Measurements from ENCODE around the gene PDLIM1. TPM values are rescaled to one million over a fixed set of nuclear protein-coding genes. Genes with fewer than 3 reads are reported as not detected.

PDLIM1 gene
- total and polyA plus RNA-seq, 9 of the 15 experiments (the other 6 are each of a cell fraction or from before 2014, with no cell fraction given), result 19.8 to 164 (median 39.1) TPM

GRCh38 chr10:95297402-95297801 is 6.6 kb upstream of the PDLIM1 start (continued):
- TF ChIP-seq BHLHE40 (IDR thresholded peaks at IDR 0.05; ENCODE audit: low read length) (no peak), CTCFL (IDR thresholded peaks at IDR 0.05; ENCODE audit: borderline replicate concordance, insufficient read depth, low read depth, low read length, poor library complexity, severe bottlenecking) (no peak), HNRNPH1 (optimal IDR thresholded peaks at IDR 0.05; ENCODE audit: low read depth, low read length) (no peak), BCL6 (CRISPR knock-in tag; IDR thresholded peaks at IDR 0.05) (no peak), CHD2 (IDR thresholded peaks at IDR 0.05; ENCODE audit: low read depth, low read length) (no peak), SMAD1 (IDR thresholded peaks at IDR 0.05; ENCODE audit: low read depth, low read length, partially characterized antibody) (no peak), ZC3H8 (IDR thresholded peaks at IDR 0.05) (no peak), ZBTB1 (CRISPR knock-in tag; IDR thresholded peaks at IDR 0.05; ENCODE audit: borderline replicate concordance, low read depth) (no peak), GMEB1 (CRISPR knock-in tag; IDR thresholded peaks at IDR 0.05) (no peak), MXI1 (IDR thresholded peaks at IDR 0.05; ENCODE audit: low read depth, low read length) (peak; percentile 47; the same call in 1 of the 2 replicates), BCOR (IDR thresholded peaks at IDR 0.05) (no peak), ZFX (CRISPR knock-in tag; IDR thresholded peaks at IDR 0.05) (no peak), RFX1 (IDR thresholded peaks at IDR 0.05) (peak; percentile 94), NCOA1 (IDR thresholded peaks at IDR 0.05; ENCODE audit: low read depth) (no peak), MTA1 (IDR thresholded peaks at IDR 0.05; ENCODE audit: borderline replicate concordance) (0 out of 2 replicates have a peak, but pooled peaks have one; percentile 20), RBM39 (optimal IDR thresholded peaks at IDR 0.05; ENCODE audit: low read depth, low read length) (no peak), TEAD2 (tag; IDR thresholded peaks at IDR 0.05) (no peak), PBX2 (CRISPR knock-in tag; IDR thresholded peaks at IDR 0.05; ENCODE audit: low read depth) (no peak), PBX2 (tag; conservative IDR thresholded peaks at IDR 0.05; ENCODE audit: low read depth) (peak; percentile 82), C11orf30 (IDR thresholded peaks at IDR 0.05; ENCODE audit: low read depth) (no peak), TBL1XR1 (IDR thresholded peaks at IDR 0.05; ENCODE audit: low read length in 2 of 2) (peak in 1 of 2 experiments; percentile 62; a peak in 2 of 4 replicates), CEBPB (tag; IDR thresholded peaks at IDR 0.05) (no peak)
- TF ChIP-seq, protein P1, sequence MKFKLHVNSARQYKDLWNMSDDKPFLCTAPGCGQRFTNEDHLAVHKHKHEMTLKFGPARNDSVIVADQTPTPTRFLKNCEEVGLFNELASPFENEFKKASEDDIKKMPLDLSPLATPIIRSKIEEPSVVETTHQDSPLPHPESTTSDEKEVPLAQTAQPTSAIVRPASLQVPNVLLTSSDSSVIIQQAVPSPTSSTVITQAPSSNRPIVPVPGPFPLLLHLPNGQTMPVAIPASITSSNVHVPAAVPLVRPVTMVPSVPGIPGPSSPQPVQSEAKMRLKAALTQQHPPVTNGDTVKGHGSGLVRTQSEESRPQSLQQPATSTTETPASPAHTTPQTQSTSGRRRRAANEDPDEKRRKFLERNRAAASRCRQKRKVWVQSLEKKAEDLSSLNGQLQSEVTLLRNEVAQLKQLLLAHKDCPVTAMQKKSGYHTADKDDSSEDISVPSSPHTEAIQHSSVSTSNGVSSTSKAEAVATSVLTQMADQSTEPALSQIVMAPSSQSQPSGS (CRISPR knock-in tag; IDR thresholded peaks at IDR 0.05), result no peak

Measured in K562 (cell line).